Measurements from ENCODE around the gene MBNL1. TPM values are rescaled to one million over a fixed set of nuclear protein-coding genes. Genes with fewer than 3 reads are reported as not detected.
A peak's percentile ranks its signal among the peaks of the same experiment; 100 is the strongest.

The MBNL1 gene
- polyA plus RNA-seq, 1 donor (not counting 4 experiments of a cell fraction or from before 2014, with no cell fraction given), result 58.3 TPM

DNA sequence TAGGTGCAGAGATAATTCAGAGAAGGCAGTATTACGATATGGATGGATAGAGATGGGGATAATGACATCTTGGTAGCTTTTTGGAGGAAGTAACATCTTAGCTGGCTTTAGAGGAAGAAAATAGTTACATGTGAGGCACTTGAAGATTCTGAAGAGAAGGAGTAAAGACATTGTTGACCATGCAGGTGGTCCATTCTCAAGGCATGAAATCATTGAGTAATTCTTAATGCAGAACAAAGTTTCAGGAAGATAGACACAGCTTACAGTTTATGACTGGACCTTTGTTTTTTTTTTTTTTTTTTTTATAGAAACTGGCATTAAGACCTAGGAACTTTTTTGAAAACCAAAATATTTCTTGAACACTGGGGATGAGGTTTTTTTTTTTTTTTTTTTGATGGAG is 28.2 kb downstream of the MBNL1 start:
- FAIRE-seq (no peak), DNase-seq (ENCODE audit: low read depth, low spot score) (no peak)
- Histone ChIP-seq H3K4me2 (ENCODE audit: control insufficient read depth, extremely low read depth, insufficient read depth, low read depth, low read length) (no peak overlapping the region), H3K4me1 (ENCODE audit: control insufficient read depth, extremely low read depth, insufficient read depth, low read length) (peaks cover 27% of the 10 kb centered on the region), H3K9me1 (ENCODE audit: control insufficient read depth, extremely low read depth, insufficient read depth, low read length) (no peaks in the 10 kb centered on the region), H3K79me2 (ENCODE audit: control insufficient read depth, insufficient read depth, low read length) (peaks cover 83% of the 10 kb centered on the region), H3K36me3 (ENCODE audit: control insufficient read depth in 2 of 2, extremely low read depth in 1 of 2, insufficient read depth in 2 of 2, low read length in 2 of 2) (peaks cover 3 to 10% of the 10 kb centered on the region in 2 experiments), H2AFZ (ENCODE audit: control insufficient read depth, low read length) (no peak overlapping the region), H3K27ac (ENCODE audit: control insufficient read depth, insufficient read depth, low read length) (no peak overlapping the region), H3K9ac (ENCODE audit: control insufficient read depth, extremely low read depth, insufficient read depth, low read length) (no peak overlapping the region), H3K4me3 (ENCODE audit: control insufficient read depth in 2 of 3, extremely low read depth in 1 of 3, insufficient read depth in 2 of 3, low read depth in 1 of 3, low read length in 3 of 3) (no peak overlapping the region), H3K9me3 (ENCODE audit: control insufficient read depth, low read depth, low read length) (no peaks in the 10 kb centered on the region), H4K20me1 (ENCODE audit: control insufficient read depth, extremely low read depth, insufficient read depth, low read length) (no peaks in the 10 kb centered on the region), H3K27me3 (ENCODE audit: control insufficient read depth, extremely low read depth, insufficient read depth, low read length) (no peaks in the 10 kb centered on the region)
- dilution Hi-C loops (cut with MboI; ENCODE audit: extremely low pct_ligation_motif_present, low sequenced_read_pairs), result no loop called here
- TF ChIP-seq CTCF (optimal IDR thresholded peaks at IDR 0.05 in 1 of 3, IDR thresholded peaks at IDR 0.05 in 1 of 3, conservative IDR thresholded peaks at IDR 0.05 in 1 of 3; ENCODE audit: extremely low read depth in 1 of 3, insufficient read depth in 2 of 3, low read length in 3 of 3) (no peak), EZH2 (IDR thresholded peaks at IDR 0.05; ENCODE audit: low read length) (no peak)

GRCh38 chr3:152298393-152299248 is 29.9 kb downstream of the MBNL1 start:
- no peaks in the 10 kb centered on the region for H3K9me1 ChIP-seq (ENCODE audit: control insufficient read depth, extremely low read depth, insufficient read depth, low read length)
- H2AFZ ChIP-seq (ENCODE audit: control insufficient read depth, low read length), result no peak overlapping the region
- H3K36me3 ChIP-seq (ENCODE audit: control insufficient read depth in 2 of 2, extremely low read depth in 1 of 2, insufficient read depth in 2 of 2, low read length in 2 of 2), result peaks cover 3 to 10% of the 10 kb centered on the region in 2 experiments
- H3K27me3 ChIP-seq (ENCODE audit: control insufficient read depth, extremely low read depth, insufficient read depth, low read length), result no peaks in the 10 kb centered on the region
- peaks cover 36% of the 10 kb centered on the region for H3K4me1 ChIP-seq (ENCODE audit: control insufficient read depth, extremely low read depth, insufficient read depth, low read length)
- peak overlapping the region; percentile 84 for H3K4me2 ChIP-seq (ENCODE audit: control insufficient read depth, extremely low read depth, insufficient read depth, low read depth, low read length)
- no peak for TF ChIP-seq EZH2 (IDR thresholded peaks at IDR 0.05; ENCODE audit: low read length)
- TF ChIP-seq CTCF (optimal IDR thresholded peaks at IDR 0.05 in 1 of 3, IDR thresholded peaks at IDR 0.05 in 1 of 3, conservative IDR thresholded peaks at IDR 0.05 in 1 of 3; ENCODE audit: extremely low read depth in 1 of 3, insufficient read depth in 2 of 3, low read length in 3 of 3), result no peak
- no peaks in the 10 kb centered on the region for H3K9me3 ChIP-seq (ENCODE audit: control insufficient read depth, low read depth, low read length)
- dilution Hi-C loops (cut with MboI; ENCODE audit: extremely low pct_ligation_motif_present, low sequenced_read_pairs), result no loop called here
- peaks cover 81% of the 10 kb centered on the region for H3K79me2 ChIP-seq (ENCODE audit: control insufficient read depth, insufficient read depth, low read length)
- no peaks in the 10 kb centered on the region for H4K20me1 ChIP-seq (ENCODE audit: control insufficient read depth, extremely low read depth, insufficient read depth, low read length)
- DNase-seq (ENCODE audit: low read depth, low spot score) (peak; percentile 41), FAIRE-seq (peak; percentile 66)
- H3K9ac ChIP-seq (ENCODE audit: control insufficient read depth, extremely low read depth, insufficient read depth, low read length), result peak overlapping the region; percentile 59
- H3K4me3 ChIP-seq (ENCODE audit: control insufficient read depth in 2 of 3, extremely low read depth in 1 of 3, insufficient read depth in 2 of 3, low read depth in 1 of 3, low read length in 3 of 3), result peak overlapping the region; percentile 5 to 39 (median 23)
- peak overlapping the region; percentile 80 for H3K27ac ChIP-seq (ENCODE audit: control insufficient read depth, insufficient read depth, low read length)
